Nasal cavity respiratory epithelium epithelial cell of viscerocranial mucosa (primary cell): ENCODE data around the gene PIK3CA. TPM values are rescaled to one million over a fixed set of nuclear protein-coding genes. Genes with fewer than 3 reads are reported as not detected.

Experiments
- total RNA-seq: library from RNA; depleted of rRNA; stranded (reverse); fragments of >200 nt; gene quantifications from 2 replicates; pipeline ENCODE4 v1.2.3, GENCODE V29; 2014

PIK3CA gene
- total RNA-seq = 18.5 and 28.9 TPM in 2 replicates

DNA sequence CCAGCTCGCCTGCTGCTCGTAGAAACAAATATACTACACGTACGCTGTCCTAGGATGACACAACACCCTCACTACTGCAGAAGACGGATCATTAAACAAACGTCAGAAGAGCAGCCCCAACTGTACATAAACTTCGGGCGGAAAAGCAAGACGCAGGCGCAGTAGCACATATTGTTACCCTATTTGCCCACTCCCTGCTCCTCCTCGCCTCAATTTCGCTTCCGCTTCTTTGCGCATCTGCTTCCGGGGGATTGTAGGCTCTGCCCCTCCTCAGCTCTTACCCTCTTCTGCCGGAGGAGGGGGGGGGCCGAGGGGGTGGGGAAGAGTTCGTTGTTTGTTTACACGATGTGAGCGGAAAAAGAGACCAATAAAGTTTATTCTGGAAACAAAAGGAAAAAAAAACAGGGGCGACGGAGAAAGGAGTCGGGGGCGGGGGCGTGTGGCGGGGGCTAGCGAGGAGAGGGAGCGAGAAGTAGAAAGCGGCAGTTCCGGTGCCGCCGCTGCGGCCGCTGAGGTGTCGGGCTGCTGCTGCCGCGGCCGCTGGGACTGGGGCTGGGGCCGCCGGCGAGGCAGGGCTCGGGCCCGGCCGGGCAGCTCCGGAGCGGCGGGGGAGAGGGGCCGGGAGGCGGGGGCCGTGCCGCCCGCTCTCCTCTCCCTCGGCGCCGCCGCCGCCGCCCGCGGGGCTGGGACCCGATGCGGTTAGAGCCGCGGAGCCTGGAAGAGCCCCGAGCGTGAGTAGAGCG, at the start of gene PIK3CA:
Gene PIK3CA (plus strand): TSS at position 485 of the 743 bp plus-strand sequence. CDS start 50,469 bp downstream, outside the sequence.

GRCh38 chr3:179250803-179251476, 102.8 kb downstream of the PIK3CA start, which contains the start of gene KCNMB3:
Gene KCNMB3, minus strand, starts transcription at chr3:179251114. Its CDS starts 124 bp downstream, at chr3:179250990.

Other genes with a start within 250 kb of the PIK3CA start
- gene ZMAT3, start 76.5 kb upstream of the PIK3CA start, total RNA-seq = 20.8 and 28.0 TPM in 2 replicates
- gene KCNMB3, start 102.8 kb downstream of the PIK3CA start, total RNA-seq = 0.34 and 1.1 TPM in 2 replicates
- 52.0 and 62.2 TPM in 2 replicates for gene ZNF639, start 174.7 kb downstream of the PIK3CA start, total RNA-seq
- gene MFN1, start 199.4 kb downstream of the PIK3CA start, total RNA-seq = 64.6 and 68.7 TPM in 2 replicates